HK-2 (cell line): ENCODE data around the gene PYGL.

ENCODE experiments used
- DNase-seq: peaks from one replicate; pipeline ENCODE4 v3.0.0-alpha.2; 2018; ENCODE audit not compliant: unreplicated experiment

PYGL gene

DNA sequence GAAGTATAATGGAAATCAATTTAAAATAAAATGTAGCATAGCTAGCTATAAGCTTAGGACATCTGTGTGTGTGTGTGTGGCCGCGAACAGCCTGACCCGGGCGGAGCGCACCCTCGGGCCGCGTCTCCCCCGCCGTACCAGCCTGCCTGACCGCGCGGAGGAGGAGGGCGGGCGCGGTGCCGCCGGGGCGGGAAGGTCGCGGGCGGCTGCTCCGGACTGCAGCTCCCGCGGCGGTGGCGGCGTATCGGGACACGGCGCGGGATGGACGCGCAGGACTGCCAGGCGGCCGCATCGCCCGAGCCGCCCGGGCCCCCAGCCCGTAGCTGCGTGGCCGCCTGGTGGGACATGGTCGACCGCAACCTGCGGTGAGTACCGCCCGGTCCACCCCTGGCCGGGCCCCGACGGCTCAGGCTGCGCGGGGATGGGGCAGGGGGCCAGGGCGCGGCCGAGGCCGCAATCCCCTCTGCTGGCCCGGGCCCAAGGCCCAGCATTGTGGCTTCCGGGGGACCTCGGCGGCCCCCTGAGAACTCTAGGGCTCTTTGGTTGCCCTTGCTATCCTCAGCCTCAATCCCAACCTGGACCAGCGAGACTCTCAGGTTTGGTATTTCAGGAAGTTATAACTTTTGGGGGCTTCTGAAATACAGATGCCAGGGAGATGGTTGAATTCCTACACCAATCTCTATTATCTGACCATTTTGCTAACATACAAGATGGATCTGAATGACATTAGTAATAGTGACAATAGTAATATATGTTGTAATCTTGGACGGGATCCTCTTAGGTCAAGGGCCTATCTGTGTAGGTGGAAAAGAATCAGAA is 72.2 kb downstream of the PYGL start, which contains the start of gene ABHD12B:
Gene ABHD12B (plus strand): TSS at position 140 of the 819 bp plus-strand sequence. CDS start 122 bp downstream, at position 262.
- DNase-seq = no peak

DNA sequence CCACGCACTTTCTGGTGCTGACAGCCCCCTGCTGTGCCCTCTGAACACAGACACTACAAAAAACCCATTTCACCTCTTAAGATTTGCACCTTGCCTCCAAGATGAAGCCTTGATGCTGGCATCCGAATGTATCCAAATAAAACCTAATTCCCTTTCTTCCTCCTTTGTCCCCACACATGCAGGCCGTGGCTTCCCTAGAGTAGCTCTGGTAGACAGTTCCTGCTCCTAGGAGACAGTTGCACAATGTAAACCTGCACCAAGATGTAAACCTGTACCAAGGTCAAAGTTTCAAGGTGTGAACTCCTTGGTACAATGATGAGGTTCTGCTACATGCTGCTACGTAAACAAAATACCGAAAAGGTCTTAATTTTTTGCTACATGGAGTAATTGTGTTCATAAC is 73.1 kb downstream of the PYGL start:
- DNase-seq = no peak

DNA sequence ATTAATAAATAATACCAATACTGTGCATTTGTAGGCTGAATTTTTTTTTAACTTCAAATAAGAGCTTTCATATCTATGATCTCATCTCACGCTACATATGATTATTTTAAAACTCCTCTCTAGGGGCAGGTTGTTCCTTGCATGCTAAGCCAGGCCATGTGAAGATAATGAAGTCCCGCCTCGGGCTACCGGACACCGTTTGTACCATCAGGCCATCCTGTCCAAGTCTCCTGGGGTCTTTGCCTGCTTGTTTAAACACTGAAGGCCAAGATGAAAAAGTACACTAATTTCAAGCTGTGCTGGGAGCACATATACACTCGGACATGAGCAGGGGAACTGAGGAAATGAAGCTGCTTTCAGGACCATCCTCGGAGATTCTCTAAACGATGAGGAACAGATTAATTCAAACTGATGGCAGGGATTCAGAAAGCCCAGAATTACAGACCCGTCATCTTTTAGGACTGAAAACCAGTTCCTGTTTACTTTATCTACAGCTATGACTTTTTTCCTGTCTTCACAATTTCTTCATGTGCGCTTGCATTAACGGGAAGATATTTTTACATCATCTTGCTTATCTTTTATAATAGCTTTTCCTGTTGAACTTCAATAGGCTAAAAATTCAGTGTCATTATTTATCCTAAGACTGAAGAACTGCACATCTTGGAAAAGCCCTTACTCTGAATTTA is 78.7 kb downstream of the PYGL start:
- no peak for DNase-seq

DNA sequence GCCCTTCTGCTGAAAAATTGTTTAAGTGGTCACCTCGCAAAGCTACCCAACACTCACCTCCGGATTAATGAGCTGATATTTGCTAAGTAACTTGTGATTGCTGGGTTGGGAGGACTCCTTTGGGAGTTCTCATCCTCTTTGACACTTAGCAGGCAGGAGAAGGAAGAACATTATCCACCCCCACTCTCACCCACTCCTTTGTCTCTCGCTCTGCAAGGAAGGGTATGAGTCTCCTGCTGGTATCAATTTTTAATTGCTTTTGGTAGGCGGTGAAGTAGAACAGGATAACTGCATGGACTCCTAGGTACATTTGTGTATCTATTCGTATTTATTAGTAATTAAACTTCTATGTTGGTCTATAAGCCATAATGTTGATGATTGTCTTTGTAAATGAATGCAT is 79.3 kb downstream of the PYGL start:
- no peak for DNase-seq

DNA sequence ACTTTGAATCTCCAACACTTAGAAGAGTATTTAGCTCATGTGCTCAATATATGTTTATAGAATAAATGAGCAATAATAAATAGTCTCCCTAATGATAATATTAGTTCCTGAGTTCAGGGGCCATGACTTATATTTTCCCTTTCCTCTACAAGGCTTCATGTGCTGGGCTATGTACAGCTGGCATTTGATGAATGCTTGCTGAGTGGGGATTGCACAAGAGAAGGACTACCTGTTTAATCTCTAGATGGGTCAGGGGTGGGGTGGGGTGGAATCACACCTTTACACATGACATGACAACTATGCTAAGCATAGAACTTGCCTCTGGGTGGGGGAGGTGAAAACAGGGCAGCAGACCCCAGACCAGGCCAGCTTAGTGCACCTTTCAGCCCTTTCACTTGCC is 80.0 kb downstream of the PYGL start:
- no peak for DNase-seq

DNA sequence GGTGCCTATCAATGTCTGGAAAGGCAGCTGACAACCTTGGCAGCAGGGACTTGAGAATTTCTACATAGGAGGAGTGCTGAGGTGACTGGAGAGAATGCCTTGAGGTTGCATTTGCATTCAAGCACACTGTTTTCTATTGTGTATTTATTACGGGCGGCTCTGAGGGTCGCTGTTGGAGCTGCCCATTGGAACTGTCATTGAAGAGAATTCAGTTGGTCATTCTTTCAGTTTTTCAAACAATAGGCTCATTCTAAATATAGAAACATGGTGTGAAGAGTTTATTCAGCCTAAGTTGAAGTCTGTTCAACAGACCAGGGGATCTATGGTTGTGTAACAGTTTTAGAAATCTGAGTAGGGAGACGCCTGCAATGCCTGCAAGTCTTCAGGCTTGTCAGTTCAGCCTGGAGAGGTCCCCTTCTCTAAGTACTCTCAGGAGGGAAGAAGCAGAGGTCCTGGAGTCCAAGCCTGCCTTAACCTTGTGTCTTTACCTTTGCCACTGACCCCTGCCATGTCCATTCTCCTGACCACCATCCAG is 82.2 kb downstream of the PYGL start:
- no peak for DNase-seq

DNA sequence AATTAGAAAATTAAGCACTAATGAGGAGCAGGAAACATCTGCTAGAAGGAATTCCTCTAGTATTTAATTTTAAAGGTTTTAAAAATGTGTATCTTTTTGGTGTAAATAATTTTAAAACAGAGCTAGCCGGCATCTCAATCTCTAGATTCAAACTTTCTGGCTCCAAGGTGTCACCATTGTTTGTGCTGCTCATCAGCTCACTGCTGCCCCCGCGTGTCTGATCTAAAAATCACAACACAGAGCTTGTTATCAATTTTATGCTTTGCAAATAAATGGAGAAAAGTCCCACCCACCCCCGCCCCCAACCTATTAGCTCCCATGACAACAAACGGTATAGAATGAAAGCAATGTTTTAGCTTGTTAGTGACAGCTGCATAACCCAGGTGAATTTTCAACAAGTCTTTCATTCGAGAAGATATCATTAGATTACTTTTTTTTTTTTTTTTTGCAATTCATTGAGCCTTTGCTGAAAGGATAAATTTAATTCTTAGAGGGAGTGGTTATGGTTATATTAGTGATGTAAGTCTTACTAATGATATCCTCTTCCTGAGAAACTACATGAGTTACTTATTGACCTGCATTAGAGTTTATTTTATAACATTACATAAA is 83.7 kb downstream of the PYGL start:
- peak; percentile 80 for DNase-seq

DNA sequence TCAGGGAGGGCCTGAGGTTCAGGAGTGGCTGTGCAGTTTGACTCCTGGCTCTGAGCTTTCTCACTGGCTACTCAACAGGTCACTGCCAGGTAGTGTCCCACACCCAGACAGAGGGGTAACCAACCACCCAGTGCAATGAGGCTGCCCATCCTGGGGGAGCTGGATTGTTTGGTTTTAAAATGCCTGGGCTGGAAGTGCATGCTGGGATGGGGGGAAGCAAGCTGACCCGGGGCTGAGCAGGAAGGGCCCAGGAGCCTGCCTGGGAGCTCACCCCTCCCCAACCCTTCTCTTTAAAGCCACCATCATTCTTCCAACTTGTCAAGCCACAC is 85.0 kb downstream of the PYGL start:
- no peak for DNase-seq

DNA sequence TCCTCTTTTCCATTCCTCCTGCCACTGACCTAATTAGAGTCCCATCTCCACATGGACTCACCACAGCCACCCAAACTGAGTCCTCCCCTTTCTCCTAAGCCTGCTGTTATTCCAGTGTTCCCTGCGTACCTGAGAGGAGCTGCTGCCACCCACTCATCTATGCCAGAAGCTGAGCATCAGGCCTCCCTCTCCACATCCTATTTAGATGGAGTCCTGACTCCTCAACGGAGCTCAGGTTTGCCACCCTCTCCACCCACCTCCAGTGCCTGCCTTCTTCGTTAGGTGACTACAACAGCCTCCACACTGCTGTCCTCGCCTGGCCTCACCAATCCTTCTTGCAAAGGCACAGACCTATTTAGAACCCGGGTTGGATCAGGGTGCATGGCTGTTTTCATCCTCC is 87.6 kb downstream of the PYGL start:
- DNase-seq = no peak

DNA sequence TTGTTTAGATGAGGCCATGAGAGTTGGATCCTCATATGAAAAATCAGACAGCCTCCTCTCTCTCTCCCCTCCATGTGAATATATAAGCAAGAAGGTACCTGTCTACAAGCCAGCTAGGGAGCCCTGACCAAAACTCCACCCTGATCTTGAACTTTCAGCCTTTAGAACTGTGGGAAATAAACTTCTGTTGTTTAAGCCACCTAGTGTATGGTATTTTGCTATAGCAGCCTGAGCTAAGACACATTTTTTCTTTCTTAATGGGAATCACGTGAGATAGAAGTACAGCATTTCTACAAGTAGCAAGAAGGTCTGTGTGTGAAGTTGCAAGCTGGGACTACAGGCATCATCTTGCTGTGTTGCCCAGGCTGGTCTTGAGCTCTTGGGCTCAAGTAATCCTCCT is 88.7 kb downstream of the PYGL start:
- no peak for DNase-seq
